NCI-H146 (cell line): Measurements from ENCODE around the gene MINDY1.

Experiments used
- DNase-seq: peaks from one replicate; lab custom pipeline; 2025; lab: John Stamatoyannopoulos, UW

Gene MINDY1

GRCh38 chr1:150965605-150966004 lies 41.1 kb downstream of the MINDY1 start:
- no peak for DNase-seq

GRCh38 chr1:150964164-150964489 lies 42.6 kb downstream of the MINDY1 start:
- DNase-seq = no peak

GRCh38 chr1:150963321-150964163 lies 43.2 kb downstream of the MINDY1 start:
- no peak for DNase-seq

- DNase-seq = no peak
Measured at GRCh38 chr1:150961756-150962155, 44.9 kb downstream of the MINDY1 start.

- no peak for DNase-seq
Measured at GRCh38 chr1:150960646-150961045, 46.1 kb downstream of the MINDY1 start.

GRCh38 chr1:150957666-150958065 lies 49.0 kb downstream of the MINDY1 start:
- no peak for DNase-seq

GRCh38 chr1:150955280-150955679 lies 51.4 kb downstream of the MINDY1 start:
- DNase-seq = no peak

GRCh38 chr1:150954708-150955107 lies 52.0 kb downstream of the MINDY1 start:
- no peak for DNase-seq
